K562 (cell line): Measurements from ENCODE around the gene ARL6IP4. TPM values are rescaled to one million over a fixed set of nuclear protein-coding genes. Genes with fewer than 3 reads are reported as not detected.
A peak's percentile ranks its signal among the peaks of the same experiment; 100 is the strongest.

Source experiments
- CBX1 ChIP-seq: sonication (generic); IDR thresholded peaks from 2 replicates; pipeline ENCODE4 v1.6.1; 2016; ENCODE audit warnings: antibody characterized with exemption, low read depth, mild to moderate bottlenecking
- CUX1 ChIP-seq: fragments of 200-800 bp; sonication (Bioruptor generic); IDR thresholded peaks from 2 replicates; pipeline ENCODE4 v1.6.1; 2016; ENCODE audit warnings: missing genetic modification characterization, missing compliant biosample characterization
- ZFP36 ChIP-seq: fragments of 150-350 bp; IDR thresholded peaks from 2 replicates; pipeline ENCODE4 v1.6.1; 2018; ENCODE audit warnings: low read length, low read depth; ENCODE audit not compliant: partially characterized antibody
- ZNF280B ChIP-seq: fragments of 250-450 bp; sonication (Bioruptor Pico); IDR thresholded peaks from 2 replicates; pipeline ENCODE4 v1.5.1; 2021; ENCODE audit warnings: mild to moderate bottlenecking
- polyA plus RNA-seq, 8 experiments: library from polyadenylated mRNA; depleted of rRNA in 4 of 8; stranded (reverse) in 5 of 8; unstranded in 3 of 8; fragments of >200 nt; fragmentation: Nextera tagmentation in 2 of 8; fragmentation: Illumina TruSeq in 1 of 8; extraction: Ambion mirVana in 2 of 8; extraction: Trizol in 1 of 8; gene quantifications; 2 replicates each; pipeline versions ENCODE4 v1.2.1 to v1.2.3, GENCODE V29; 2011 to 2014; ENCODE audit warnings: inconsistent platforms in 1 of 8, missing spikeins in 1 of 8
- total RNA-seq, 7 experiments: library from RNA; depleted of rRNA in 6 of 7; stranded (reverse); fragments of >200 nt in 6 of 7; fragmentation: Illumina TruSeq in 2 of 7; extraction: Trizol in 2 of 7; gene quantifications; 2 replicates each; pipeline versions ENCODE4 v1.2.1 to v1.2.3, GENCODE V29; 2011 to 2021; ENCODE audit warnings: low replicate concordance in 1 of 7

ARL6IP4 gene
- total and polyA plus RNA-seq, 9 of the 15 experiments (the other 6 are each of a cell fraction or from before 2014, with no cell fraction given), result 2.4 to 255 (median 151) TPM

GRCh38 chr12:122944605-122945592, 35.6 kb upstream of the ARL6IP4 start (continued):
- TF ChIP-seq CUX1 (CRISPR knock-in tag) (no peak), CBX1 (no peak), ZNF280B (no peak), ZFP36 (peak; percentile 71)
